Measurements from ENCODE around the gene TBC1D20.

The TBC1D20 gene

Small RNA genes lying within 50 kb of the gene (small RNA-seq; reads per million reads assigned to genes)
- gene RF00019: 0 reads per million in 2 experiments
